HFFc6 (cell line): Measurements from ENCODE around the gene GALNT15. TPM values are rescaled to one million over a fixed set of nuclear protein-coding genes. Genes with fewer than 3 reads are reported as not detected.

Source experiments
- DNase-seq: peaks from one replicate; pipeline ENCODE4 v3.0.0-alpha.2; 2018
- H3K27ac Mint-ChIP-seq: 2 replicates; pipeline ENCODE4 v1.8.0; 2020; ENCODE audit warnings: mild to moderate bottlenecking, mixed read lengths
- H3K27me3 Mint-ChIP-seq: 2 replicates; pipeline ENCODE4 v1.8.0; 2021; ENCODE audit warnings: mild to moderate bottlenecking, moderate library complexity, mixed read lengths; ENCODE audit not compliant: insufficient read depth
- H3K36me3 Mint-ChIP-seq: 2 replicates; pipeline ENCODE4 v1.8.0; 2021; ENCODE audit warnings: low read depth, mixed read lengths
- H3K4me1 Mint-ChIP-seq: 2 replicates; pipeline ENCODE4 v1.8.0; 2020; ENCODE audit warnings: low read depth, mixed read lengths
- H3K4me3 Mint-ChIP-seq: 2 replicates; pipeline ENCODE4 v1.8.0; 2020; ENCODE audit warnings: mild to moderate bottlenecking, moderate library complexity, mixed read lengths
- H3K9me3 Mint-ChIP-seq: 2 replicates; pipeline ENCODE4 v1.8.0; 2020; ENCODE audit warnings: mild to moderate bottlenecking, mixed read lengths
- CTCF ChIP-seq: fragments of 200-600 bp; sonication (generic); IDR thresholded peaks from 2 replicates; pipeline ENCODE4 v1.5.0; 2021; ENCODE audit warnings: antibody characterized with exemption, mild to moderate bottlenecking
- total RNA-seq, 6 experiments: library from RNA; stranded (reverse); fragmentation: NEBNext Ultra II Directional; extraction: Animal tissue kit (Norgen Biotek cat#: 25700); gene quantifications; 2 replicates in 1 of 6; 3 replicates in 5 of 6; pipeline ENCODE4 v1.2.3, GENCODE V29; 2021

Gene GALNT15
- total RNA-seq, 6 experiments from 2014 or later: 5.5 to 7.2 (median 6.4) TPM

GRCh38 chr3:16146015-16146730 lies 28.3 kb upstream of the GALNT15 start:
- no peak overlapping the region for H3K4me3 Mint-ChIP-seq
- H3K4me1 Mint-ChIP-seq: peaks cover 45% of the 10 kb centered on the region
- H3K27ac Mint-ChIP-seq: no peak overlapping the region
- H3K9me3 Mint-ChIP-seq: no peaks in the 10 kb centered on the region
- peaks cover 20% of the 10 kb centered on the region for H3K36me3 Mint-ChIP-seq
- TF ChIP-seq CTCF: no peak
- no peak for DNase-seq
- peaks cover 2% of the 10 kb centered on the region for H3K27me3 Mint-ChIP-seq

GRCh38 chr3:16147220-16147994 lies 27.1 kb upstream of the GALNT15 start:
- H3K27ac Mint-ChIP-seq: peak overlapping the region; percentile 34
- peaks cover 25% of the 10 kb centered on the region for H3K36me3 Mint-ChIP-seq
- H3K4me3 Mint-ChIP-seq: no peak overlapping the region
- peaks cover 2% of the 10 kb centered on the region for H3K27me3 Mint-ChIP-seq
- DNase-seq: peak; percentile 32
- H3K9me3 Mint-ChIP-seq: no peaks in the 10 kb centered on the region
- H3K4me1 Mint-ChIP-seq: peaks cover 42% of the 10 kb centered on the region
- TF ChIP-seq CTCF: no peak

DNA sequence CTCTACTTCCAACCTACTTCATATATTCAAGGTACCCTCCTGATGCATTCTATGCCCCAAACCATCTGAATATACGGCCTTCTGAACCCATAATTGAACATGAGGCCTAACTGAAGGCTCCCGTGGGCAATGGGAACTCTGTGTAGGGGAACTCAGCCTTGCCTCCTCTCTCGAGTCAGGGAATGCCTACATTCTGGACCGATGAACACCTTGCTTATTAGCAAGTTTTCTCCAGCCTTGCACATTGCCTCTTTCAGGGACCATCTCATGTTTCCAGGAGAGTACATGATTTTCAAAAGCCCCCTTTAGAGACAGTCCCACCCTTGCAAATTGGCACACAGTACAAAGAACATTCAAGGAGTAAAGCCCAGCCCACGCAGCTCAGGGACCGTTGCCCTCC lies 26.3 kb upstream of the GALNT15 start:
- peaks cover 7% of the 10 kb centered on the region for H3K9me3 Mint-ChIP-seq
- peaks cover 37% of the 10 kb centered on the region for H3K4me1 Mint-ChIP-seq
- DNase-seq: no peak
- no peak for TF ChIP-seq CTCF
- no peak overlapping the region for H3K4me3 Mint-ChIP-seq
- H3K27ac Mint-ChIP-seq: no peak overlapping the region
- H3K27me3 Mint-ChIP-seq: peaks cover 2% of the 10 kb centered on the region
- H3K36me3 Mint-ChIP-seq: peaks cover 30% of the 10 kb centered on the region

DNA sequence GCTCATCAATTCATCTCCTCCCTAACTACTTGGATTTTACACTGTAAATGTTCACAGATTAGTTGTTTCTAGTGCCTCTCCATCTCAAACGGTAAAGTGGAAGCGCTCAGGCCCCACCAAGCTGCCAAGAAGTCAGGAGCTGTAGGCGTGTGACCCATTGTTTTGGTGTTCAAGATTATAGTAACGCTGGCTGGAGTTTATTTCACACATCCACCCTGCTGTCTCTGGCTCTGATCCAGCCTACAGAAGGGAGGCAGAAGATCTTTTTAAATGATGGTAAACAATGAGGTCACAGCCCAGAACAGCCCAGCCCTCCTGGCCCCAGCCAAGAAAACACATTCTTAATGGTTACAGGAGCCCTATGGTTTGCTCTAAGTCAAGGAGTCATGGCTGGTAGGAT lies 25.7 kb upstream of the GALNT15 start:
- Mint-ChIP-seq H3K9me3 (peaks cover 12% of the 10 kb centered on the region), H3K27me3 (no peaks in the 10 kb centered on the region; the same call in none of the 2 replicates), H3K27ac (no peak overlapping the region), H3K4me1 (peaks cover 37% of the 10 kb centered on the region), H3K4me3 (no peak overlapping the region; the same call in 1 of the 2 replicates), H3K36me3 (peaks cover 32% of the 10 kb centered on the region)
- peak; percentile 25 for DNase-seq
- TF ChIP-seq CTCF: no peak

GRCh38 chr3:16150285-16150684 lies 24.2 kb upstream of the GALNT15 start:
- H3K9me3 Mint-ChIP-seq: peaks cover 22% of the 10 kb centered on the region
- peaks cover 32% of the 10 kb centered on the region for H3K36me3 Mint-ChIP-seq
- no peak for DNase-seq
- H3K27me3 Mint-ChIP-seq: no peaks in the 10 kb centered on the region
- TF ChIP-seq CTCF: 0 out of 2 replicates have a peak, but pooled peaks have one; percentile 20
- H3K4me1 Mint-ChIP-seq: peaks cover 37% of the 10 kb centered on the region
- H3K4me3 Mint-ChIP-seq: no peak overlapping the region
- no peak overlapping the region for H3K27ac Mint-ChIP-seq
